Measurements from ENCODE around the gene CNTD1.

CNTD1 gene

DNA sequence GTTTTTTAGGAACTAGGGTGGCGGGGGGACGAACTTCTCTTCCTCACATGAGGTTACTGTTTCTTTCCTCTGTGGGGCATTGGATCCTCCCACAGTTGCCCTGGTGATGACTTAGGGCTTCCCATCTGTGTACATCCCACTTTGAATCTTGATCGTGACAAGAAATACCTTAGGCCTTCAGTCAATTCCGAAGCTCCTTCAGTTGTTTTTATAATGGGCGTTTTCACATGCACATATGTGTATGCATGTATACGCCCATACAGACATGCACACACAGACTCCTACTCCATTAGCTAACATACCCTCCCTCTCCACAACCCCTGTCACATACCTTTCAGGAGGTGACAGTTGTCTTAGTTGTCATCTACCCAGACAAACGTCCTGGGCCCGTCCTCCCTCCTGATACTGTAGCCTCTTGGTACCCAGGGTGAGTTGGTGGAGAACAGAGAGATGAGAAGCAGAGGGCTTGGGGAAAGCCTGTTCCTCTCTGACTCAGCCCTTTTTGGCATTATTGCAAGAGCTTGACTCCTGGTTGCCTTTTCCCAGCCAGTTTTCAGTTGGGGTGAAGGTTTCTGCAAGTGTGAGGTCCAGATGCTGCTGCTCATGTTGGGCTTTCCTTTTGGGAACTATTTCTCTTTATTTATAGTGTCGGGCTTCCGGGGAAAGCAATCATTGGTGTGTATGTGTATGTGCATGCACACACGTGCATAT lies 43.5 kb downstream of the CNTD1 start:
- TF ChIP-seq, protein P1, sequence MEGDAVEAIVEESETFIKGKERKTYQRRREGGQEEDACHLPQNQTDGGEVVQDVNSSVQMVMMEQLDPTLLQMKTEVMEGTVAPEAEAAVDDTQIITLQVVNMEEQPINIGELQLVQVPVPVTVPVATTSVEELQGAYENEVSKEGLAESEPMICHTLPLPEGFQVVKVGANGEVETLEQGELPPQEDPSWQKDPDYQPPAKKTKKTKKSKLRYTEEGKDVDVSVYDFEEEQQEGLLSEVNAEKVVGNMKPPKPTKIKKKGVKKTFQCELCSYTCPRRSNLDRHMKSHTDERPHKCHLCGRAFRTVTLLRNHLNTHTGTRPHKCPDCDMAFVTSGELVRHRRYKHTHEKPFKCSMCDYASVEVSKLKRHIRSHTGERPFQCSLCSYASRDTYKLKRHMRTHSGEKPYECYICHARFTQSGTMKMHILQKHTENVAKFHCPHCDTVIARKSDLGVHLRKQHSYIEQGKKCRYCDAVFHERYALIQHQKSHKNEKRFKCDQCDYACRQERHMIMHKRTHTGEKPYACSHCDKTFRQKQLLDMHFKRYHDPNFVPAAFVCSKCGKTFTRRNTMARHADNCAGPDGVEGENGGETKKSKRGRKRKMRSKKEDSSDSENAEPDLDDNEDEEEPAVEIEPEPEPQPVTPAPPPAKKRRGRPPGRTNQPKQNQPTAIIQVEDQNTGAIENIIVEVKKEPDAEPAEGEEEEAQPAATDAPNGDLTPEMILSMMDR (IDR thresholded peaks at IDR 0.05; ENCODE audit: low read depth, low read length) = no peak
- no peak for TF ChIP-seq EZH2phosphoT487 (IDR thresholded peaks at IDR 0.05; ENCODE audit: low read depth)
- peaks cover 7% of the 10 kb centered on the region for H3K79me2 ChIP-seq (ENCODE audit: low read length)
- H3K4me2 ChIP-seq (ENCODE audit: low read length) = no peak overlapping the region
- H4K20me1 ChIP-seq (ENCODE audit: insufficient read depth, low read length) = no peaks in the 10 kb centered on the region; the same call in 1 of the 2 replicates
- H3K4me1 ChIP-seq (ENCODE audit: low read length) = no peaks in the 10 kb centered on the region
- H3K36me3 ChIP-seq (replicated peaks; ENCODE audit: low read depth, low read length) = peaks cover 66% of the 10 kb centered on the region
- no peak overlapping the region for H2AFZ ChIP-seq (ENCODE audit: low read depth, low read length)
- H3K9me3 ChIP-seq (ENCODE audit: insufficient read depth, low read length) = no peaks in the 10 kb centered on the region
- no peak overlapping the region for H3K4me3 ChIP-seq (ENCODE audit: low read length)
- no peak overlapping the region for H3K9ac ChIP-seq (ENCODE audit: low read length)
- H3K27ac ChIP-seq (ENCODE audit: low read length) = no peak overlapping the region
- H3K27me3 ChIP-seq (ENCODE audit: low read depth, low read length) = no peaks in the 10 kb centered on the region

DNA sequence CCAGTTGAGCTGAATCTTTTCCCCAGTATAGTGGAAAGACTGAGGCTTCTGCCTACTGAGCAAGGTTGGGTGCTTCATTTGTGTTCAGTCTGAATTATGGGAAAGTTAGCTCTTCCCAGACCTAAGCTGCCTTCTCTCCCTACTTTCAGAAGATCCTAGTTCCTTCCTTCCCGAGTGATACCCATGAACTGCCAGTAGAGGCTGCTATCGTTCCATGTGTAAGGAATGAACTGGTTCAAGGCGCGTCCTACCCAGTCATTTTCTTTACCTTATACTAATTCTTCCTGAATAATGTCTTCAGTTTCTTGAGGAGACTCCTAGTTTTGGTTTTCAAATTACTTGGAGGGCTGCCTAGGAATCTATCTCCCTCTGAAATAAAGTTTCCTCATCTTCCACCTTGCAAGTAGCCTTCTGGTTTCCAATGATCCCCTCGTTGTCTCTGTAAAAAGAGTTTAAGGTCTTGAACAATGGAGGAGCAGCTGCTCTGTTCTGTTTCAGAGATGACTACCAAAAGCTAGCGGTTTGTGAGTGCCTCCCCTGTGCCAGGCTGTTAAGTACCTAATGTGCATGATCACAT lies 44.8 kb downstream of the CNTD1 start:
- Histone ChIP-seq H3K9ac (ENCODE audit: low read length) (no peak overlapping the region), H3K4me1 (ENCODE audit: low read length) (no peaks in the 10 kb centered on the region), H4K20me1 (ENCODE audit: insufficient read depth, low read length) (no peaks in the 10 kb centered on the region), H3K9me3 (ENCODE audit: insufficient read depth, low read length) (no peaks in the 10 kb centered on the region), H3K79me2 (ENCODE audit: low read length) (no peaks in the 10 kb centered on the region), H3K36me3 (replicated peaks; ENCODE audit: low read depth, low read length) (peaks cover 58% of the 10 kb centered on the region), H2AFZ (ENCODE audit: low read depth, low read length) (no peak overlapping the region), H3K4me2 (ENCODE audit: low read length) (no peak overlapping the region), H3K27ac (ENCODE audit: low read length) (no peak overlapping the region), H3K4me3 (ENCODE audit: low read length) (no peak overlapping the region), H3K27me3 (ENCODE audit: low read depth, low read length) (no peaks in the 10 kb centered on the region)
- no peak for TF ChIP-seq EZH2phosphoT487 (IDR thresholded peaks at IDR 0.05; ENCODE audit: low read depth)
- TF ChIP-seq, protein P1 (IDR thresholded peaks at IDR 0.05; ENCODE audit: low read depth, low read length) = peak; percentile 69

DNA sequence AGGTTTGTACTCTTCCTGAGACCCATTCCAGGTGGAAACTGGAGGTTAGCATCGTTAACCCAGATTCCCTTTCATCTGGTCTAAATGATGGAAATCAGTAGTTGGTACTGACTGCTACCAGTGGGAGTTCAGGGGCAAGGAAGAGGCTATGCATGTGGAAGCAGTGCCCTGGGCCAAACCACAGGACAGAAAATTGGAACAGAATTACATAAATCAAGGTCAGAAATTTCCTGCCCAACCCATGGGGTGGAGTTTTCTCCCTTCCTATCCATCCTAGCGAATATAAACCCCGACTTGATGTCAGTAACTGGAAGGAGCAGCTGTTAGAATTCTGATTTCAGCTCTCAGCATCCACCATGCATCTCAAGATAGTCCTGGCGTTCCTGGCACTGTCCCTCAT lies 45.6 kb downstream of the CNTD1 start, which contains the start of gene AOC2:
Gene AOC2, plus strand, starts transcription at position 310 of the 400 bp plus-strand sequence. Its CDS starts 47 bp downstream, at position 357.
- H3K79me2 ChIP-seq (ENCODE audit: low read length) = no peaks in the 10 kb centered on the region
- H3K9me3 ChIP-seq (ENCODE audit: insufficient read depth, low read length) = no peaks in the 10 kb centered on the region
- H3K9ac ChIP-seq (ENCODE audit: low read length) = no peak within 1 kb of the TSS
- H3K4me3 ChIP-seq (ENCODE audit: low read length) = no peak within 1 kb of the TSS
- no peak within 1 kb of the TSS for H2AFZ ChIP-seq (ENCODE audit: low read depth, low read length)
- no peak for TF ChIP-seq EZH2phosphoT487 (IDR thresholded peaks at IDR 0.05; ENCODE audit: low read depth)
- TF ChIP-seq, protein P1 (IDR thresholded peaks at IDR 0.05; ENCODE audit: low read depth, low read length) = no peak
- no peaks in the 10 kb centered on the region for H3K4me1 ChIP-seq (ENCODE audit: low read length)
- peaks cover 51% of the 10 kb centered on the region for H3K36me3 ChIP-seq (replicated peaks; ENCODE audit: low read depth, low read length)
- H3K27ac ChIP-seq (ENCODE audit: low read length) = no peak within 1 kb of the TSS
- H3K27me3 ChIP-seq (ENCODE audit: low read depth, low read length) = no peaks in the 10 kb centered on the region
- H3K4me2 ChIP-seq (ENCODE audit: low read length) = no peak within 1 kb of the TSS
- H4K20me1 ChIP-seq (ENCODE audit: insufficient read depth, low read length) = no peaks in the 10 kb centered on the region

DNA sequence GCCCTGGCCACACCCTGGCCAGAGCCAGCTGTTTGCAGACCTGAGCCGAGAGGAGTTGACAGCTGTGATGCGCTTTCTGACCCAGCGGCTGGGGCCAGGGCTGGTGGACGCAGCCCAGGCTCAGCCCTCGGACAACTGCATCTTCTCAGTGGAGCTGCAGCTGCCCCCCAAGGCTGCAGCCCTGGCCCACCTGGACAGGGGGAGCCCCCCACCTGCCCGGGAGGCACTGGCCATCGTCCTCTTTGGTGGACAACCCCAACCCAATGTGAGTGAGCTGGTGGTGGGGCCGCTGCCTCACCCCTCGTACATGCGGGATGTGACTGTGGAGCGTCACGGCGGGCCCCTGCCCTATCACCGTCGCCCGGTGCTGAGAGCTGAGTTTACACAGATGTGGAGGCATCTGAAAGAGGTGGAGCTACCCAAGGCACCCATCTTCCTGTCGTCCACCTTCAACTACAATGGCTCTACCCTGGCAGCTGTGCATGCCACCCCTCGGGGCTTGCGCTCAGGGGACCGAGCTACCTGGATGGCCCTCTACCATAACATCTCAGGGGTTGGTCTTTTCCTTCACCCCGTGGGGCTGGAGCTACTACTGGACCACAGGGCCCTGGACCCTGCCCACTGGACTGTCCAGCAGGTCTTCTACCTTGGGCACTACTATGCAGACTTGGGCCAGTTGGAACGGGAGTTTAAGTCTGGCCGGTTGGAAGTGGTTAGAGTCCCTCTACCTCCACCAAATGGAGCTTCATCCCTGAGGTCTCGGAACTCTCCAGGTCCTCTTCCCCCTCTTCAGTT lies 46.3 kb downstream of the CNTD1 start:
- no peak for TF ChIP-seq EZH2phosphoT487 (IDR thresholded peaks at IDR 0.05; ENCODE audit: low read depth)
- TF ChIP-seq, protein P1 (IDR thresholded peaks at IDR 0.05; ENCODE audit: low read depth, low read length) = no peak
- no peak overlapping the region for H3K4me3 ChIP-seq (ENCODE audit: low read length)
- H3K9me3 ChIP-seq (ENCODE audit: insufficient read depth, low read length) = no peaks in the 10 kb centered on the region
- no peak overlapping the region for H3K4me2 ChIP-seq (ENCODE audit: low read length)
- H3K27ac ChIP-seq (ENCODE audit: low read length) = no peak overlapping the region
- no peaks in the 10 kb centered on the region for H3K27me3 ChIP-seq (ENCODE audit: low read depth, low read length)
- no peaks in the 10 kb centered on the region for H4K20me1 ChIP-seq (ENCODE audit: insufficient read depth, low read length)
- H3K9ac ChIP-seq (ENCODE audit: low read length) = no peak overlapping the region
- no peaks in the 10 kb centered on the region for H3K79me2 ChIP-seq (ENCODE audit: low read length)
- no peaks in the 10 kb centered on the region for H3K4me1 ChIP-seq (ENCODE audit: low read length)
- peaks cover 48% of the 10 kb centered on the region for H3K36me3 ChIP-seq (replicated peaks; ENCODE audit: low read depth, low read length)
- no peak overlapping the region for H2AFZ ChIP-seq (ENCODE audit: low read depth, low read length)
